ENCODE results near the gene PYGM.
"Not testable (repeated sequence)": the region's sequence is repeated elsewhere in the genome, so short reads cannot be mapped to it uniquely, and the experiment has no call there.

Gene PYGM

GRCh38 chr11:64718780-64719124, 41.0 kb downstream of the PYGM start:
- no peak overlapping the region for H3K4me3 ChIP-seq (ENCODE audit: low read depth, low read length)

DNA sequence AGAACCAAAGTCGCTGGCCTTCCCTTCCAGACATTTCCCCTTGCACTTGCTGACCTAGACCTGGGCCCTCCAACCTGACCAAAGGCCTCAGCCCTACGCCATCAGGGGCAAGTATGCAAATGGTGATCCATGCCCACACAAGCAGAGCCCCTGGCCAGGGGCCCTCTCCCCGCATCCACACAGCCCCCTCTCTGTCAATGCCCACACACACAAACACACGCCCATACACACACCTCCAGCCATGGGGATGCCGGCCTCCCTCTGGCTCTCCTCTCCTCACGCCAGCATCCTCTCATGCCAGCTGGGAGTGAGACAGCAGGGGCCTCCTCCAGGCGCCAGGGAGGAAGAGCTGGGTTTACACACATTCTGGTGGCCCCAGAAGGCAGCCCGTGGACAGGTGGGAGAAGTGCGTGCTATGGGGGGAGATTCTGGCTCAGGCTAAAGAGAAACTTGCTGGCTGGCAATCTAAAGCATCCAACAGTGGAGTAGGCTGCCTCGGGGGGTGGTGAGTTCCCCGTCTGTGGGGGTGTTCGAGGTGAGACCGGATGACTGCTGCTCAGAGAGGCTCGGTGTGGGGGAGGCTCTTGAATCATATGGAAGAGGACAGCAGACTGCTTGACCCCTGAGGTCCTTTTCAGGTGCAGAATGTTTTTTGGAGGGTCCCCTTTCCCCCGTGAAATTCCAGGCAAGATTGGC, 41.5 kb downstream of the PYGM start:
- no peak overlapping the region for H3K4me3 ChIP-seq (ENCODE audit: low read depth, low read length)

GRCh38 chr11:64717268-64717578, 42.6 kb downstream of the PYGM start:
- H3K4me3 ChIP-seq (ENCODE audit: low read depth, low read length) = no peak overlapping the region

GRCh38 chr11:64716473-64717267, 43.1 kb downstream of the PYGM start:
- no peak overlapping the region for H3K4me3 ChIP-seq (ENCODE audit: low read depth, low read length)

DNA sequence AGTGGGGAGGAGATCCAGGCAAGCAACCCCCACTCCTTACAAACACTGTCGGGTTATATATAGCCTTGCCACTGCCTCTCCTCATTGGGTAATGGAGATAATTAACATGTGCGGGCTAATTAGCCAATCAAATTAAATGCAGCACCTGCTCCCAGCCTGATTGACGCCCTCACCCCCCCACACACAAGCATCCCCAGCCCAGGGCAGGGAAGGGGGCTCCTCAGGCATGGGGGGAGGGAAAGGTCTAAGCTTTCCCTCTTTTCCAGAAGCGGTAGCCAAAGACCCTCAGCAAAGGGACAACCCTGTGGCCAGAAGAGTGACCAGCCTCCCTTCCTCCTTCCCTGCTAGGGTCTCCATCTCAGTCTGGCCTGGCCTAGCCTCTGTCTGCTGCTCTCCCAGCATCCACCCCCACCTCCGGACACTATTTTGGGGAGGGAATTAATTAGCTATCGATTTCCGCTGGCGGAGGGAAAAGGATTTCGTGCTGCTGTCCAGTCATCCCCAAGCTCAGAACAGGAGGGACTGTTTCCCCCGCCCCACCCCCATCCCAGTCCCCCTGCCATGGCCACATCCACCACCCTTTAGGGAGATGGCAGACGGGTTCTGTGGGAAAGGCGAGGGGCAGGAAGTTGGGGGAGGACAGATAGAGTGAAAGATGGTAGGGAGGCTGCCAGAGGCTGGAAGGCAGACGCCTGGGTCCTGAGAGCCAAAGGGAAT, 43.9 kb downstream of the PYGM start:
- no peak overlapping the region for H3K4me3 ChIP-seq (ENCODE audit: low read depth, low read length)

- H3K4me3 ChIP-seq (ENCODE audit: low read depth, low read length) = no peak overlapping the region
Measured at GRCh38 chr11:64715110-64715509, 44.7 kb downstream of the PYGM start.

GRCh38 chr11:64714666-64715065, 45.1 kb downstream of the PYGM start:
- no peak overlapping the region for H3K4me3 ChIP-seq (ENCODE audit: low read depth, low read length)

DNA sequence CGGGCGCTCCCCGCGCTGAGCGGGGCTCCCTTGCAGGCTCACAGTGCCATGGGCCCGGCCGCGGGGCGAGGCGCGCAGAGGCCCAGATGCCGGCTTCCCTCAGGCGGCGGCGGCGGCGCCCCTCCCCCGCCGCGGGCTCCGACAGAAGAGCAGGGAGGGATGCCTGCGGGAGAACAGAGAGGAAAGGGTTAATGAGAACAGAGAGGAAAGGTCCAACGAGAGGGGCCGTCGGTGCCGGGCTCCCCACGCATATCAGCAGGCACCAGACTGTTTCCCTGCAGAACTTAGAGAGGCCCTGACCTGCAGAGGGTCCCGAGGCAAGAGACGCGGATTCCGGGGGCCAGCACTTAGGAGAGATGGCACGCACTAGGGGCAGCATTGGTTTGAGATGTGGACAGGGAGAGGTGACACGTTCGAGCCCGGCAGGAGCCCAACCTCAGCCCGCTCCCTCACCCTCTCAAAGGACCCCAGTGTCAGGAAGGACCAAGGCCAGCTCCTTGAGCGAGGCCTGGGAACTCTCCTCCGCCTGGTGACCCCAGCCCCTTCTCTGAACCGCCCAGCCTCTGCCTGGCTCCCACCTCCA, 45.9 kb downstream of the PYGM start:
- no peak overlapping the region for H3K4me3 ChIP-seq (ENCODE audit: low read depth, low read length)

DNA sequence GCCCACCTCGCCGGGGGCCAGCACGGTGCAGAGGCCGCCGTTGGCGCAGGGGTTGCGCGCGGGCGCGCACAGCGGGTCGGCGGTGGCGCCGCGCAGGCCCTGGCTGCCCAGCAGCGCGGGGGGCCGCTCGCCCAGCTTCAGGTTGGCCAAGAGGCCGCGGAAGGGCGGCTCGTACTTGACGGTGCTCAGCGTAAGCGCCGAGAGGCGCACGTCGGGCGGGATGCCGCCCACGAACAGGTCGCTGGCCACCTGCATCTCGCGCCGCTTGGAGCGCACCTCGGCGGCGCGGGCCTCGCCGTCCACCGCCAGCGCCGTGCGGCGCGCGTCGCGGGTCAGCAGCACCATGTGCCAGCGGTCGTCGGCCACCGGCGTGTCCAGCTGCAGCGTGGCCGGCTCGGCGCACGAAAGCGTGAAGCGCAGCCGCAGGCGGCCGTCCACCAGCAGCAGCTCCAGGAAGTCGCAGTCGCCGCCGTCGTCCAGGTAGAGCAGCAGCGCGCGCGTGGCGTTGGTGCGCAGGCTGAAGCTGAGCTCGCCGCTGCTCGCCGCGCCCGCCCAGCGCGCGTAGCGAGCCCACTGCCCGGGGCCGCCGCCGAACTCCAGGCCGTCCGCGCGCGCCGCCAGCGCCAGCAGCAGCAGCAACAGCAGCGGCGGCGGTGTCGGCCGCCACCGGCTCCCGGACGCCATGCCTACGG, 46.6 kb downstream of the PYGM start:
- H3K4me3 ChIP-seq (ENCODE audit: low read depth, low read length) = peak overlapping the region; percentile 25

DNA sequence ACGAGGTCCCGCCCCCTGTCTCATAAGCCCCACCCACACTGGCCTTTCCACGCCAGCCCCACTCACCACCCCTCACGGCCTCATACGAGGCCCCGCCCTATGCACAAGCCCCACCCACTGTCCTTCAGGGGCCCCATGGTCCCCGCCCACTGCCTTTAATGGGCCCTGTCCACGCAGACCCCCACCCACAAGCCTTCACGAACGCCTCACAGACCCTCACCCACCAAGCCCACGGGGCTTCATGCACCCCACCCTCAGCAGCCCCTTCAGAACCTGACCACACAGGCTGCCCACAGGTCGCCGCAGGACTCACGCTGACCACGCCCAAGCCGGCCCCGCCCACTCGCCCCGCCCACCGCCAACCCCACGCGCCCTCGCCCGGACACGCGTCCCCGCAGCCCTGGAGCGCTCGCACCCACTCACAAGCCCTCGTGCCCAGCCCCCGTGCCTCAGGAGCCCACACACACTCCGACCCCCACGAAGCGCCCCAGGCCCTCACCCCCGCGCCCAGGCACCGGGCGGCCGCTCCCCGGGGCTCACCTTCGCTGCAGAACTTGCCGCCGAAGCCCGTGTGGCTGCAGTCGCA, 47.3 kb downstream of the PYGM start:
- H3K4me3 ChIP-seq (ENCODE audit: low read depth, low read length) = no peak overlapping the region

DNA sequence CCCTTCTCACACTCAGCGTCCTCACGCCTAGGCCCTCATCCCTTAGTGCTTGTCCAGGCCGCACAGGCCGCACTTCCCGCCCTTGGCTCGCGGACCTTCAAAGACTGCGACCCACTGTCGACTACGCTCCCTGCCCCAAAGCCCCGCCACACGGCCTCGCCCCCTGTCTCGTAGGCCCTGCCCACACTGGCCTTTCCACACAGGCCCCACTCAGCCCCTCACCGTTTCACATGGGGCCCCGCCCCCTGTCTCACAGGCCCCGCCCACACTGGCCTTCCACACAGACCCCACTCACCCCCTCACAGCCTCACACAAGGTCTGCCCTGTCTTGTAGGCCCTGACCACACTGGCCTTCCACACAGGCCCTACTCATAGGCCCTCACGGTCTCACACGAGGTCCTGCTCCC, 47.8 kb downstream of the PYGM start:
- no peak overlapping the region for H3K4me3 ChIP-seq (ENCODE audit: low read depth, low read length)

GRCh38 chr11:64711138-64711955, 48.4 kb downstream of the PYGM start:
- no peak overlapping the region for H3K4me3 ChIP-seq (ENCODE audit: low read depth, low read length)

GRCh38 chr11:64710418-64711137, 49.2 kb downstream of the PYGM start:
- no peak overlapping the region for H3K4me3 ChIP-seq (ENCODE audit: low read depth, low read length)

DNA sequence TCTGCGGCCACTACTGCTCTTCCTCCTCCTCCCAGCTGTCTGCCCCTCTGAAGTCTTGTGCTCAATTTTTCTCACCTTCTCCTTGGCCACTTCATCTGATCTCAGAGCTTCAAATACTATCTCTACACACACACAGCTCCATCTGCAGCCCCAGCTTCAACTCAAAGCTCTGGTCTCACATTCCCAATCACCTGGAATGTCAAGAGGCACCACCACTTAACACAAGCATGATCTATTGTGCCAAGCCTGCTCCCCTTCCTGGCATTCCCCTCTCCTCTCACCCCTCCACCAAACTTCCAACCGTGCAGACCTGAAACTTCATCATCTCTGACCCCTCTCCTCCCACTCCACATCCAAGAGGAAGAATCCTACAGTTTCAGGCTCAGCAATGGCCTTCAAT, 54.3 kb downstream of the PYGM start:
- H3K4me3 ChIP-seq (ENCODE audit: low read depth, low read length) = no peak overlapping the region

DNA sequence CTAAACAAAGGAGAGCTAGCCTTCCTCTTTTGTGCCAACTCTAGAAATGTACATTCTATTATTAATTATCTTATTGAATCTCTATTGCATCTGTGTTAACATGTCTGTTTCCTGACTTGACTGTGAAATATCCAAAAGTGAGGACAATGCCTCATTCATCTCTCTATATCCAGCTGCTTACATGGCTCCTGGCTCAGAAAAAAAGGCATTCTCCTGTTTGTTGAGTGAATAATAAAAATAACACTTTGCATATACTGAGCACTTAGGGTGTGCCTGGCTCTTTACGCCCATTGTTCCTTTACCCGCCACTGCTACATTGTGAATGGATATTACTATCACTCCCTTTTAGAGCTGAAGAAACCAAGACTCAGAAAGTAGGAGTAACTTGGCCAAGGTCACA, 56.7 kb downstream of the PYGM start:
- no peak overlapping the region for H3K4me3 ChIP-seq (ENCODE audit: low read depth, low read length)

GRCh38 chr11:64701956-64702355, 57.8 kb downstream of the PYGM start:
- H3K4me3 ChIP-seq (ENCODE audit: low read depth, low read length) = not testable (repeated sequence)

DNA sequence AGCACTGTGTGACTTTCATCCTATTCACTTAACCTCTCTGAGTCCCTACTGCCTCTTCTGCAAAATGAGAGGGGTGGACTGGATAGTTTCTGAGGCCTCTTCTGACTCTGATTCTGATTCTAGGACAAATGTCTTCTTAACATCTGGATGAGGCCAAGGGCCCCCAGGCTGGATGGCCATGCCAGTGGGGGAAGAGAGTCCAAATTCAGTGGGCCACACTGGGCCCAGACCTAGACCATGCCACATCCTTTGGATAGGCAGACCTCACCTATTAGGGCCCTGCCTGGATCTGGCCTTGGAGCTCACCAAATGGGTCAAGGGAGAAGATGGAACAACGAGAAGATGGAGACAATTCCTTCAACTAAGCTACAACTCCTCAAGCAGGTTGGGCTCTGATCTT, 61.3 kb downstream of the PYGM start:
- no peak overlapping the region for H3K4me3 ChIP-seq (ENCODE audit: low read depth, low read length)

DNA sequence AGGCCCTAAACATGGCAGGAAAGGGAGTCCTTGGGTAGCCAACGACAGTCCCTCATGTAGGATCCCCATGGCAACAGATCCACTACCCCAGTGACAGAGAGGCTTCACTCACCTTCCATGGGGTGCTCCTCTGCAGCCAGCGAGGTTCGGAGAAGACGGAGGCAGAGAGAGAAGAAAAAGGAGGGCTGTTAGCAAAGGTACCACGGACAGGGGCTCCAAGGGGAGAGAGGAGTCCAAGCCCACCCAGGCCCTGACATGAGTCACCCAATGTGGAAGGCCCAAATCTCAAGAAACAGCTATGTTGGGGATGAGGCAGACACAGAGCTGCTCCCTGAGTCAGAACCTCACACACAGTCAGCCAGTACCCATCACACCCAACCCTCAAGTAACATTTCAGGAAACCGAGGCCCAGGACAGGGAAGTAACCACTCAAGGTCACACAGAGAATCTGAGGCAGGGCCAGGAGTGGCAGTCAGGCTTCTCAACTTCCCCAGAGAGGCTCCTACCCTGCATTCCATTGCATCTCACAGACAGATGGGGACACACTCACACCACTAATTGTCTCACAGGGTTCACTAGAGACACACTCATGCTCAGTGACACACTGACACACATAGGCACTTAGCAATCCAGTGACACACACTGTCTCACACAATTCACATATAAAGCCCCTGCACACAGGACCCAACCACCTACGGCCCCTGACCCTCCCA, 62.0 kb downstream of the PYGM start:
- no peak overlapping the region for H3K4me3 ChIP-seq (ENCODE audit: low read depth, low read length)
